Measurements from ENCODE around the gene WDR74.

The WDR74 gene

DNA sequence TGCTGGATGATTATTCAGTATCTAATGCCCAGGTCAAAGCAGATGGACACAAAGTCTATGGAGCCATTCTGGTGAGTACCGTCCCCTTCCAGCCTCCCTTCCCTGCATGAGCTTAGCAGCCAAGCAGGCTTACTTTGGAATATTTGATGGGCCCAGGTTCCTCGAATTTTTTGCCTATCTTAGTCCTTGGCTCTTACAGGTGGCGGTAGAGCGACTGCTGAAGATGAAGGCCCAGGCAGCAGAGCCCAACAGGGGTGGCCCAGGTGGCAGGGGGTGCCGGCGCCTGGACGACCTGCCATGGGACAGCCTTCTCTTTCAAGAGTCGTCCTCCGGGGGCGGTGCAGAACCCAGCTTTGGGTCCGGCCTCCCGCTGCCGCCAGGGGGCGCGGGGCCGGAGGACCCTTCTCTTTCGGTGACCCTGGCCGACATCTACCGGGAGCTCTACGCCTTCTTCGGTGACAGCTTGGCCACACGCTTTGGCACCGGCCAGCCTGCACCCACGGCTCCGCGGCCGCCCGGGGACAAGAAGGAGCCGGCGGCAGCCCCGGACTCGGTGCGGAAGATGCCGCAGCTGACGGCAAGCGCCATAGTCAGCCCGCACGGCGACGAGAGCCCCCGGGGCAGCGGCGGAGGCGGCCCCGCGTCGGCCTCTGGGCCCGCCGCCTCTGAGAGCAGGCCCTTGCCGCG is 52.9 kb downstream of the WDR74 start:
- FAIRE-seq (no peak), DNase-seq (ENCODE audit: insufficient read length) (peak; percentile 90)
- TF ChIP-seq TAF1 (IDR thresholded peaks at IDR 0.05; ENCODE audit: borderline replicate concordance, low read depth, low read length) (0 out of 2 replicates have a peak, but pooled peaks have one; percentile 29), POLR2AphosphoS5 (IDR thresholded peaks at IDR 0.05; ENCODE audit: low read depth, low read length) (no peak)
